Measurements from ENCODE around the gene VWA5B2.

Gene VWA5B2

DNA sequence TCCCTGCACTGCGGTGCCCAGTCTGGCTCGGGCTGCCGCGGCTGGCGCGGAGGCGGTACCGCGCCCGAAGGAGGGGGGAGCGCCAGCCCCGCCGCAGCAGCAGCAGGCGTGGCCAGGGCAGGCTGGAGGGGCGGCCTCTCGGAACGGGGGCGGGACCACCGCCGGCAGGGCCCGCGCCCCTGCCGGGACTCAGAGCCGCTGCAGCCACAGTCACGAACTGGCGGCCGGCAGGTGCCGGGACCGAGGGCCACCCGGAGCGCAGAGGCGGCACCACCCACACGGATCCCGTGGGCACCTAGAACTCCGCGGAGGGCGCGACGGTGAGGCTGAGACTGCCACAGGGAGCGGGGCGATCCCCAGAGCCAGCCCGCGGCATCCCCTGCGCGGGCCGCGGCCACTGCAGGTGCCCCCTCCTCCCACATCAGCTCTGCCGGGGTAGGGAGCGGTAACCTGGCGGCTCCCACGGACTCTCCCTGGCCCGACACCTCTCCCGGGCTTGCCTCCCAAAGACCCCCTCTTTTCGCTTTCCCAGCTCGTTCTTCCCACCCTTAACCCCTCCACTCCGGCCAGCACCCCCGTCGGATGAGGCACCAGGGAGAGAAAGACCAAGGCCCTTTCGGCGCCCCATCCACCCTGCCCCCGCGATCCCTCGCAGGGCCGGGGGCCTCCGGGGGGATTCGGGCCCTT lies at the start of gene VWA5B2:
VWA5B2 (plus strand) TSS at position 192 of the 687 bp plus-strand sequence. CDS start 944 bp downstream, outside the sequence.
- TF ChIP-seq GATA2 (IDR thresholded peaks at IDR 0.05; ENCODE audit: low read depth, low read length) (no peak), GATA3 (IDR thresholded peaks at IDR 0.05; ENCODE audit: low read depth, low read length) (no peak)

DNA sequence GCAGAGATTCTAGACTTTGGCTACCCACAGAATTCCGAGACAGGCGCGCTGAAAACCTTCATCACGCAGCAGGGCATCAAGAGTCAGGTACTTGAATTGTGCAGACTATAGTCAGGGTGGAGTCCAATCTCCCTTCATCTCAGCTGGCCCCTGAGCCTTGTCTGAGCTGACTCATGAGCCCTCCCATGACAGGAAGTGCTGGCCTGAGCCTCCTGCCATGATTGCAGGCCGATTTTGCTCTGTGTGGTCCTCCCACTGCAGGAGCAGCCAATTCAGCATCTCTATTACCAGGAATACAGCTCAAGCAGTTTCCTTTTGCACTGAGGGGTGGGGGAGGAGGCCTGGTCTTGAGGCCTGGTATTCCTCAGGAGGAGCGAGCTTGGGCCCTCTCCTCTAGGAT lies 49.2 kb upstream of the VWA5B2 start:
- TF ChIP-seq GATA2 (IDR thresholded peaks at IDR 0.05; ENCODE audit: low read depth, low read length) (no peak), GATA3 (IDR thresholded peaks at IDR 0.05; ENCODE audit: low read depth, low read length) (no peak)

DNA sequence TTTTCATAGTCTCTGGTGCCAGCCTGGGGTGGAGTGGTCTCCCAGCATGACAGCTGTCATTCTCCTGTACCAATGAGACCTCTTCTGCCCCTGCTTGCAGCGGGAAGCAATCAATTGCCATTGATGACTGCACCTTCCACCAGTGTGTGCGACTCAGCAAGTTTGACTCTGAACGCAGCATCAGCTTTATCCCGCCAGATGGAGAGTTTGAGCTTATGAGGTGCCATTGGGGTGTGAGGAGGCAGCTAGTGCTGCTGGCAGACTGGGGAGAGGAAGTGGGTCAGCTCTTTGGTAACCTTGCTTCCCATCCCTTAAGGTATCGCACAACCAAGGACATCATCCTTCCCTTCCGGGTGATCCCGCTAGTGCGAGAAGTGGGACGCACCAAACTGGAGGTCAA lies 47.8 kb upstream of the VWA5B2 start:
- TF ChIP-seq GATA2 (IDR thresholded peaks at IDR 0.05; ENCODE audit: low read depth, low read length): no peak
- TF ChIP-seq GATA3 (IDR thresholded peaks at IDR 0.05; ENCODE audit: low read depth, low read length): no peak

DNA sequence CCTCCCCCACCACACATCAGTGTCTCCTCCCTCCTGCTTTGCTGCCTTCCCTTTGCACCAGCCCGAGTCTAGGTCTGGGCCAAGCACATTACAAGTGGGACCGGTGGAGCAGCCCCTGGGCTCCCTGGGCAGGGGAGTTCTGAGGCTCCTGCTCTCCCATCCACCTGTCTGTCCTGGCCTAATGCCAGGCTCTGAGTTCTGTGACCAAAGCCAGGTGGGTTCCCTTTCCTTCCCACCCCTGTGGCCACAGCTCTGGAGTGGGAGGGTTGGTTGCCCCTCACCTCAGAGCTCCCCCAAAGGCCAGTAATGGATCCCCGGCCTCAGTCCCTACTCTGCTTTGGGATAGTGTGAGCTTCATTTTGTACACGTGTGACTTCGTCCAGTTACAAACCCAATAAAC lies 45.7 kb upstream of the VWA5B2 start:
- no peak for TF ChIP-seq GATA3 (IDR thresholded peaks at IDR 0.05; ENCODE audit: low read depth, low read length)
- TF ChIP-seq GATA2 (IDR thresholded peaks at IDR 0.05; ENCODE audit: low read depth, low read length): no peak

DNA sequence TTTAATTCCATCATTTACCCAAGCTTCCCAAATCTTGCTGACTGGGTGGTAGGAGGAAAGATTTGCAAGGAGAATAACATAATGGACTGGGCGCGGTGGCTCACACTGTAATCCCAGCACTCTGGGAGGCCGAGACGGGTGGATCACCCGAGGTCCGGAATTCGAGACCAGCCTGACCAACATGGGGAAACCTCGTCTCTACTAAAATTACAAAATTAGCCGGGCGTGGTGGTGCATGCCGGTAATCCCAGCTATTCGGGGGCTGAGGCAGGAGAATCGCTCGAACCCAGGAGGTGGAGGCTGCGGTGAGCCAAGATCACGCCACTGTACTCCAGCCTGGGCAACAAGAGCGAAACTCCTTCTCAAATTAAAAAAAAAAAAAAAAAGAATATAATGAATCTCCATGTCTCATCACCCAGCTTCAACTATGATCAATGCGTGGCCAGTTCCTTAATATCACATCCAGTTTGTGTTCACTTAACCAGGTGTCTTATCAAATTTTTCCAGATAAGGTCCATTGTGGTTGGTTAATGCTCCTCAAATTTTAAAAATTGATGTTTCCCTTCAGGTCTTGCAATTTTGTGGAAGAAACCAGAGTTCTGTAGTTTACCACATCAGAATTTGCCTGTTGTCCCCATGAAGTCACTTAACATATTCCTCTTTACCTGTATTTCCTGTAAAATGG lies 44.7 kb upstream of the VWA5B2 start:
- TF ChIP-seq GATA2 (IDR thresholded peaks at IDR 0.05; ENCODE audit: low read depth, low read length): no peak
- TF ChIP-seq GATA3 (IDR thresholded peaks at IDR 0.05; ENCODE audit: low read depth, low read length): no peak

DNA sequence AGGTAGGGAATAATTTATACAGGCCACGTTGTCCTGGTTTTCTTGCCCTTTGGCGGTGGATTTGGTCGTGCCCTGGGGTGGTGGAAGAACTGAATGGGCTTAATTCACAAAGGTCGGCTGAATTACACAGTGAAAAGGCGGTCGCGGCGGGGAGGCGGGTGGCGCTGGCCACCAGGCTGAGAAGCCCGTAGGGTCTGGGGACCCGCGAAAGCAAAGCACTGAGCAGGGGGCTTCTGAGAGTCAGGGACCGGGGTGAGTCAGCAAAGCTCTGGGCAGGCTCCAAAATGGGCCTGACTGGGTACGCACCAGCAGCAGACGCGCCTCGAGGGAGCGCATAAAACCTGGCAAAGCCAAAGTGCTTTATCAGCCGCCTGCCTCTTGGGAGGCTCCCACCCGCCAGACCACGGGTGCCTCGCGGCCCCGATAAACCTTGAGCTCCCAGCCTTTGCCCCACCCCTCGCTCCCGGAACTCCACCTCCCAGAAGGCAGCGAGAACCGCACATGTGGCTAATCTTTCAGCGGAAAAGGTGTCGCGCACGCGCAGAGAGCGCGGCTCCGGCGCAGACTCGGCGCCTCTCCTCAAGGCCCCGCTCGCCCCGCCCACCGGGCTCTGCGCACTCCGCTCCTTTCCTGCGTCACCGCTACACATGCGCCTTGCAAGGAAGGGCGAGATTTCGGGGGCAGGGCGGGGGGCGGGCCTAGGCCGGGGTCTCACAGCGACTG lies 43.8 kb upstream of the VWA5B2 start:
- TF ChIP-seq GATA3 (IDR thresholded peaks at IDR 0.05; ENCODE audit: low read depth, low read length): no peak
- TF ChIP-seq GATA2 (IDR thresholded peaks at IDR 0.05; ENCODE audit: low read depth, low read length): peak; percentile 71

DNA sequence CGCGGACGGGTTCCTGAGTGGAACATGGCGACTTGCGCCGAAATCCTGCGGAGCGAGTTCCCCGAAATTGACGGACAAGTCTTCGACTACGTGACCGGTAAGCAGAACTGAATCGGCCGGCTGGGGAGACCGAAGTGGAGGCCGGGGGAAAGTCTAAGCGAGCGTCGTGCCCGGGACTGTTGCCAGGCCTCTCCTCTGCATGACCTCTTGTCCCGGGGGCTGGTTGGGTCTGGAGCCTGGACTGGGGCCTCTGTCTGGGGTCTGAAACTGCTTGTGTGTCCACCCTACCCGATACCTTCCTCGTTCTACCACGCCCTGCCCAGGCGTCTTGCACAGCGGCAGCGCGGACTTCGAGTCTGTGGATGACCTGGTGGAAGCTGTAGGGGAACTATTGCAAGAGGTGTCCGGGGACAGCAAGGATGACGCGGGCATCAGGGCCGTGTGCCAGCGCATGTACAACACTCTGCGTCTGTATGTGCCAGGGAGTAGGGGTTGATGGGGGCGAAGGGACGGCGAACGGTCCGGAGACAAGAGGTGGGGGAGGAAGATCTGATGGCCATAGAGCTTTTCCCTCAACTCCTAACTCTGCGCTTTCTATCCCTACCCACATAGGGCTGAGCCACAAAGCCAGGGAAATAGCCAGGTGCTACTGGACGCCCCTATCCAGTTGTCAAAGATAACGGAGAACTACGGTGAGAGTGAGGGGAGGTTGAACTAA lies 43.0 kb upstream of the VWA5B2 start, which contains the start of gene ABCF3:
ABCF3 (plus strand) TSS at position 16 of the 718 bp plus-strand sequence; CDS start at position 25, 9 bp downstream.
- TF ChIP-seq GATA3 (IDR thresholded peaks at IDR 0.05; ENCODE audit: low read depth, low read length) (no peak), GATA2 (IDR thresholded peaks at IDR 0.05; ENCODE audit: low read depth, low read length) (no peak)

DNA sequence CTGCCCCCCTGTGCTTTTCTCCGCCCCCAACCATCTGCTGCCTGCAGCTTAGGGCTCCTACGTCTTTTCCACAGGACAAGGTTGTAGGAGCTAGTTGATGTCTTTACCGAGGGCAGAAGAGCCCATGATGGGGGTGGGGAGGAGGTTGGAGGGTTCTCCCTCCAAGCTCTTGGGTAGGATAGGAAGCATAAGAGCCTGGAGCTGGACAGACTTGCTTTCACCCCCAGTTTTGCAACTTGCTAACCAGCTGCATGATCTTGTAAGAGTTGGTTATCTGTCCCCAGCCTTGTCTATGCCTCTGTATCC lies 42.5 kb upstream of the VWA5B2 start:
- TF ChIP-seq GATA3 (IDR thresholded peaks at IDR 0.05; ENCODE audit: low read depth, low read length): no peak
- TF ChIP-seq GATA2 (IDR thresholded peaks at IDR 0.05; ENCODE audit: low read depth, low read length): no peak

DNA sequence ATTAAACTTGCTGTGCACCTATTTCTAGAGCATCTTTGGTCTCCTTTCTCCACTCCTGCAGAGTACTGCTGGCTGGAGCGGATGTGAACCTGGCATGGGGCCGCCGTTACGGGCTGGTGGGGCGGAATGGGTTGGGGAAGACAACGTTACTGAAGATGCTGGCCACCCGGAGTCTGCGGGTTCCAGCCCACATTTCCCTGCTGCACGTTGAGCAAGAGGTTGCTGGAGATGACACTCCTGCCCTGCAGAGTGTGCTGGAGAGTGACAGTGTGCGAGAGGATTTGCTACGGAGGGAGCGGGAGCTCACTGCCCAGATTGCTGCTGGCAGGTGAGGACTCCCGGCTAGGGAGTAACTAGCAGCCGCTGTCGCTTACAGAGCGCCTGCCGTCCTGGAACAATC lies 41.3 kb upstream of the VWA5B2 start:
- TF ChIP-seq GATA3 (IDR thresholded peaks at IDR 0.05; ENCODE audit: low read depth, low read length) (no peak), GATA2 (IDR thresholded peaks at IDR 0.05; ENCODE audit: low read depth, low read length) (no peak)

DNA sequence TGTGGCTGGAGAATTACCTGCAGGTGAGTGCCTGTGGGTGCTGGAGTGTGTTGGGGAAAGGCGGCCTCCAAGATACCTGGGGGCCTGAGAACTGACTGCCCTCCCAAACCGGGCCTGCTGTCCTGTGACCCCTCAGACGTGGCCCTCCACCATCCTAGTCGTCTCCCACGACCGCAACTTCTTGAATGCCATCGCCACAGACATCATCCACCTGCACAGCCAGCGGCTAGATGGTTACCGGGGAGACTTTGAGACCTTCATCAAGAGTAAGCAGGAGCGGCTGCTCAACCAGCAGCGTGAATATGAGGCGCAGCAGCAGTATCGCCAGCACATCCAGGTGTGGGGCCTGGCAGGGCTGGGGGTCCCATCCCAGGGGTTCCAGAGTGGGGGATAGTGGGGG lies 40.0 kb upstream of the VWA5B2 start:
- TF ChIP-seq GATA2 (IDR thresholded peaks at IDR 0.05; ENCODE audit: low read depth, low read length) (no peak), GATA3 (IDR thresholded peaks at IDR 0.05; ENCODE audit: low read depth, low read length) (no peak)

DNA sequence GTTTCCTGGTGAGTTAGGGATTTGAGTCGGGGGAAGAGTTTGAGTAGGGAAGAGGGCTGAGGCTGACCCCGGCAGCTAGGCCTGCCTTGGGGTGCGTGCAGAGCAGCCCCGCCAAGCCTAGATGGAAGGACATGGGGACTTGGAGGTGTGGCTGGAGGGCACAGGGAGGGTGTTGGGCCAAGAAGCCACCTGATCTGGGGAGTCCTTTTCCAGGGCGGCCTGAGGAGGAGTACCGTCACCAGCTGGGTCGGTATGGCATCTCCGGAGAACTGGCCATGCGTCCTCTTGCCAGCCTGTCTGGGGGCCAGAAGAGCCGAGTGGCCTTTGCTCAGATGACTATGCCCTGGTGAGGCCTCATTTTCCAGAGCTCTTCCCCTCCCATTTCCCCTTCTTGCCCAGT lies 36.5 kb upstream of the VWA5B2 start:
- TF ChIP-seq GATA3 (IDR thresholded peaks at IDR 0.05; ENCODE audit: low read depth, low read length): no peak
- TF ChIP-seq GATA2 (IDR thresholded peaks at IDR 0.05; ENCODE audit: low read depth, low read length): no peak

DNA sequence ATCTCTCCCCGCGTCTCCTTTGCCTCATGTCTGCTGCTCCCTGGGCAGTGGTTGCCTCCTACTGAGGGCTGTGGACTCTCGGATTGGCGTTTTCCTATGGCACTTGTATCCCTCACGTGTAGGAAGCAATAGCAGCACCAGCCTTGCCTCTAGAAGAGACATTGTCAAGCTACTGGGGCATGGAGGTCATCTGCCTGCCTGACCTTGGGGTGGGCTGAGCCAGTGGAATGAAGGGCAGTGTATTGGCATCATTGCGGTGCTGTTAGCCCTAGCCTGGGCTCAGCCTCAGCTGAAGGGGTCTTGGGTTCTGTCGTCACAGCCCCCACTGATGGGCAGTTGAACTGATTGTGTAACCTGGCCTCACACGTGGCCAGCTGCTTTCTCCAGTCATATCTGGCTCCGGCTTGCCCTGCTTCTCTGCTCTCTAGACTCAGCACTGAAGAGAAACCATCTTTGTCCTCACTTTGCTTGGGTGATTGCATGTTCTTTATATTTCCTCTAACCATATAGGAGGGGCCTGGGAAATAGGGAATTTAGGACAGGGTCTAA lies 35.3 kb upstream of the VWA5B2 start:
- TF ChIP-seq GATA2 (IDR thresholded peaks at IDR 0.05; ENCODE audit: low read depth, low read length): no peak
- TF ChIP-seq GATA3 (IDR thresholded peaks at IDR 0.05; ENCODE audit: low read depth, low read length): no peak

DNA sequence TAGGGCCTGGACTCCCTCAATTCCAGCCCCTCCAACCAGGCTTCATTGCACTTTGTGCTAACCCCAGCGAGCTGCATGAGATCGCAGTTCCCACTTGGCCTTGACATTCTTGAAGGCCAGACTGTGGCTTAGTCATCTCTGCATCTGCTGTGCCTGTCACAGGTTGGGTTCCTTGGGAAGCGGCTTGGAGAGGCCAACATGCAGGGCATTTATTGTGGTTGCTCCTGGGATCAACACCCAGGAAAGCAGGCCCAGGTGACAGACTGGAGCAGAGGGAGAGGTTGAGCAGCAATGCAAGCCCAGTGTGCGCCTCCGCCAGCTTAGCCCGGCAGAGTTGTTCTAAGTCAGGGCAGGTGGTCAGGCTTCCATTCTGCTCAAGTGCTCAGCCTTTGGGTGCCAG lies 32.8 kb upstream of the VWA5B2 start:
- TF ChIP-seq GATA3 (IDR thresholded peaks at IDR 0.05; ENCODE audit: low read depth, low read length) (no peak), GATA2 (IDR thresholded peaks at IDR 0.05; ENCODE audit: low read depth, low read length) (no peak)

DNA sequence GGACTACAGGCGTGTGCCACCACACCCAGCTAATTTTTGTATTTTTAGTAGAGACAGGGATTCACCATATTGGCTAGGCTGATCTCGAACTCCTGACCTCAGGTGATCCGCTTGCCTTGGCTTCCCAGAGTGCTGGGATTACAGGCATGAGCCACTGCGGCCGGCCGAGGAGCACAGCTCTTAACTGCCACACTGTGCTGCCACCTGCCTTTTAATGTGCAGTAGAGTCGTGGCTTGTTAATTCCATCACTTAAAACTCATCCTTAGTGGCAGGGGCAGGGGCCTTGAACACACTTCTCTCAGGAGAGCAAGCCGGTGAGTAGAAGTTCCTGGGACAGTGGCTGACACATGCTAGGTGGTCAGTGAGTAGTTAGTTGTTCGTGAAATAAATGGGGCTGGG lies 30.9 kb upstream of the VWA5B2 start:
- TF ChIP-seq GATA2 (IDR thresholded peaks at IDR 0.05; ENCODE audit: low read depth, low read length) (no peak), GATA3 (IDR thresholded peaks at IDR 0.05; ENCODE audit: low read depth, low read length) (no peak)
